ENCODE results near the gene PPP5C. TPM values are rescaled to one million over a fixed set of nuclear protein-coding genes. Genes with fewer than 3 reads are reported as not detected.

The PPP5C gene
- polyA plus RNA-seq, 1 donor from 2014 or later: 99.3 TPM

GRCh38 chr19:46364359-46364758, 17.5 kb downstream of the PPP5C start:
- Histone ChIP-seq H2AFZ (ENCODE audit: low read depth, low read length) (no peak overlapping the region), H3K4me3 (ENCODE audit: low read length) (no peak overlapping the region), H3K9ac (ENCODE audit: low read length) (no peak overlapping the region), H3K27me3 (ENCODE audit: insufficient read depth, low read depth, low read length) (no peaks in the 10 kb centered on the region), H3K27ac (ENCODE audit: low read length) (no peak overlapping the region), H3K4me2 (ENCODE audit: low read length) (no peak overlapping the region), H3F3A (ENCODE audit: insufficient read depth, low read length, poor library complexity, severe bottlenecking) (no peaks in the 10 kb centered on the region), H3K9me2 (ENCODE audit: insufficient read depth, low read length) (no peaks in the 10 kb centered on the region), H3K9me3 (ENCODE audit: low read length) (no peaks in the 10 kb centered on the region), H3K36me3 (ENCODE audit: insufficient read depth, low read length) (peaks cover 6% of the 10 kb centered on the region), H3K79me2 (replicated peaks; ENCODE audit: insufficient read depth, low read length) (peaks cover 4% of the 10 kb centered on the region), H4K20me1 (ENCODE audit: insufficient read depth) (no peaks in the 10 kb centered on the region)
- TF ChIP-seq REST (IDR thresholded peaks at IDR 0.05; ENCODE audit: borderline replicate concordance) (no peak), EZH2 (IDR thresholded peaks at IDR 0.05; ENCODE audit: borderline replicate concordance, insufficient read depth, low read length, poor library complexity, severe bottlenecking) (no peak), MXI1 (conservative IDR thresholded peaks at IDR 0.05; ENCODE audit: poor library complexity, severe bottlenecking) (no peak), CTCF (IDR thresholded peaks at IDR 0.05; ENCODE audit: poor library complexity, severe bottlenecking) (no peak), SMC3 (conservative IDR thresholded peaks at IDR 0.05; ENCODE audit: poor library complexity) (no peak), EP300 (conservative IDR thresholded peaks at IDR 0.05; ENCODE audit: poor library complexity, severe bottlenecking) (no peak), RAD21 (conservative IDR thresholded peaks at IDR 0.05) (no peak), TAF1 (IDR thresholded peaks at IDR 0.05; ENCODE audit: low read depth) (no peak), POLR2AphosphoS5 (IDR thresholded peaks at IDR 0.05) (no peak)

- TF ChIP-seq POLR2AphosphoS5 (IDR thresholded peaks at IDR 0.05) (no peak), REST (IDR thresholded peaks at IDR 0.05; ENCODE audit: borderline replicate concordance) (no peak), EZH2 (IDR thresholded peaks at IDR 0.05; ENCODE audit: borderline replicate concordance, insufficient read depth, low read length, poor library complexity, severe bottlenecking) (no peak), MXI1 (conservative IDR thresholded peaks at IDR 0.05; ENCODE audit: poor library complexity, severe bottlenecking) (no peak), SMC3 (conservative IDR thresholded peaks at IDR 0.05; ENCODE audit: poor library complexity) (no peak), CTCF (IDR thresholded peaks at IDR 0.05; ENCODE audit: poor library complexity, severe bottlenecking) (no peak)
- H3F3A ChIP-seq (ENCODE audit: insufficient read depth, low read length, poor library complexity, severe bottlenecking): no peaks in the 10 kb centered on the region
- H3K27ac ChIP-seq (ENCODE audit: low read length): no peak overlapping the region
- H3K36me3 ChIP-seq (ENCODE audit: insufficient read depth, low read length): peaks cover 6% of the 10 kb centered on the region
- H4K20me1 ChIP-seq (ENCODE audit: insufficient read depth): no peaks in the 10 kb centered on the region
- no peak overlapping the region for H3K9ac ChIP-seq (ENCODE audit: low read length)
- H3K4me3 ChIP-seq (ENCODE audit: low read length): no peak overlapping the region
- H2AFZ ChIP-seq (ENCODE audit: low read depth, low read length): no peak overlapping the region
- H3K4me2 ChIP-seq (ENCODE audit: low read length): no peak overlapping the region
- no peaks in the 10 kb centered on the region for H3K9me2 ChIP-seq (ENCODE audit: insufficient read depth, low read length)
- no peaks in the 10 kb centered on the region for H3K9me3 ChIP-seq (ENCODE audit: low read length)
- peaks cover 3% of the 10 kb centered on the region for H3K79me2 ChIP-seq (replicated peaks; ENCODE audit: insufficient read depth, low read length)
- H3K27me3 ChIP-seq (ENCODE audit: insufficient read depth, low read depth, low read length): no peaks in the 10 kb centered on the region
Observed at GRCh38 chr19:46365561-46365960, 18.7 kb downstream of the PPP5C start.
